NCI-H82 treated with DMSO at 0.1 percent for 48 hours (cell line): Measurements from ENCODE around the gene FRMPD2.
"Not testable (repeated sequence)": the region's sequence is repeated elsewhere in the genome, so short reads cannot be mapped to it uniquely, and the experiment has no call there.

Experiments used
- DNase-seq: peaks from one replicate; lab custom pipeline; 2025; ENCODE audit not compliant: unreplicated experiment; lab: John Stamatoyannopoulos, UW

FRMPD2 gene

DNA sequence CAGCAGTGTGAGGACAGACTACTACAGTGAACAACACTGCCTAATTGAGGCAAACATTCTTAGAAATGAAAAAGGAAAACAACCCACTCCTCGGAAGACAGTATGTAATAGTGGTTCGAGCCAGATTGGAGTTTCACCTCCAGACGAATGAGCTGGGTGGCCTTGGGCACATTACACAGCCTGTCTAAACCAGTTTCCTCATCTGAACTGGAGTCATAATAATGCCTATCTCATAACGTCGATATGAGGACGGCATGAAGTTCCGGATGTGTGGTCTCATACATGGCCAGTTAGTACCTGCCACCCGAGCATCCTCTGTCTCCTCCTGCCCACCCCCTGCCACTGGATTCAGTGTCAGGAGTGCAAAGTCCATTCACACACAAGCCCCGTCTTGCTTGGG, 15.8 kb upstream of the FRMPD2 start:
- DNase-seq = no peak

DNA sequence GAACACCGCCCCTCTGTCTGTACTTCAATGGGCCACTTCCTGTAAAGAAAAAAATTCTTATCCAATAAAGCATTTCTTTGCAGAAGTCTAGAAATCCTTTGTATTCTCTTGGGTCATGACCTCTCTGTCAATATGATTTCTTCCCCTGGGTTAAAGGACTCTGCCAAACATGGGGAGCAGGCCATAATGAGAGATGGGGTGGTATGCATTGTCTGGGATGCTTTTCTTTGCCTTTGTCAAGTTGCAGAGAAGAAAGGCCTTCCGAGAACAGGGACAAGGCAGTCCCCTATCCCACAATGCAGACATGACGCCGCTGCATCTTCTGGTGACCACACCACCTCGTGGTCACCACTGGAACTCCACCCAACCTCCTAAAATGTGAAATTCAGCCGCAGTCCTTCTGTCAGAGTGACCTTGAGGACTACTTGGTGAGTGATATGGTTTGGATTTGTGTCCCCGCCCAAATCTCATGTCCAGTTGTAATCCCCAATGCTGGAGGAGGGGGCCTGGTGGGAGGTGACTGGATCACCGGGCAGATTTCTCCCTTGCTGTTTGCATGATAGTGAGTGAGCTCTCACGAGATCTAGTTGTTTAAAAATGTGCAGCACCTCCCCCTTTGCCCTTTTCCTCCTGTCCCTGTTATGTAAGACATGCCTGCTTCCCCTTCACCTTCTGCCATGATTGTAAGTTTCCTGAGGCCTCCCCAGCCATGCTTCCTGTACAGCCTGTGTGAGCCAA, 15.2 kb upstream of the FRMPD2 start:
- peak; percentile 41 for DNase-seq

DNA sequence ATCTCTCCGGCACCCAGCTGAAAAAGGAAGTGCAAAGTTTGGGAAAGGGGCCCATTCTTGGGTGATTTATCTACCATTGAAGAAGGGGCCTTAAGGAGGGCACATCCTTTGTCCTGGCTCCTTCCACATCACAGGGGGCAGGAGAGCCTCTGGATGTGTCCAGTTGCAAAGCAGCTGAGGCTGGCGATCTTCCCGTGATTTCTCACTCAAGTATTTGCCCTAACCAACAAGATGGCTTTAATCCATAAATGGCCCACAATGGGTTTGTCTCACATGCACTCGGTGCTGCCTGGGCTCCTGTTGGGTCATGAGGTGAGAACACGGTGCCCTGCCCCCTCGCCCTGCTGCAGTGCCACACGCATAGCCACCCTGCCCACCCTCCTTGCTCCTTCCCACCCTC, 14.2 kb upstream of the FRMPD2 start:
- no peak for DNase-seq

DNA sequence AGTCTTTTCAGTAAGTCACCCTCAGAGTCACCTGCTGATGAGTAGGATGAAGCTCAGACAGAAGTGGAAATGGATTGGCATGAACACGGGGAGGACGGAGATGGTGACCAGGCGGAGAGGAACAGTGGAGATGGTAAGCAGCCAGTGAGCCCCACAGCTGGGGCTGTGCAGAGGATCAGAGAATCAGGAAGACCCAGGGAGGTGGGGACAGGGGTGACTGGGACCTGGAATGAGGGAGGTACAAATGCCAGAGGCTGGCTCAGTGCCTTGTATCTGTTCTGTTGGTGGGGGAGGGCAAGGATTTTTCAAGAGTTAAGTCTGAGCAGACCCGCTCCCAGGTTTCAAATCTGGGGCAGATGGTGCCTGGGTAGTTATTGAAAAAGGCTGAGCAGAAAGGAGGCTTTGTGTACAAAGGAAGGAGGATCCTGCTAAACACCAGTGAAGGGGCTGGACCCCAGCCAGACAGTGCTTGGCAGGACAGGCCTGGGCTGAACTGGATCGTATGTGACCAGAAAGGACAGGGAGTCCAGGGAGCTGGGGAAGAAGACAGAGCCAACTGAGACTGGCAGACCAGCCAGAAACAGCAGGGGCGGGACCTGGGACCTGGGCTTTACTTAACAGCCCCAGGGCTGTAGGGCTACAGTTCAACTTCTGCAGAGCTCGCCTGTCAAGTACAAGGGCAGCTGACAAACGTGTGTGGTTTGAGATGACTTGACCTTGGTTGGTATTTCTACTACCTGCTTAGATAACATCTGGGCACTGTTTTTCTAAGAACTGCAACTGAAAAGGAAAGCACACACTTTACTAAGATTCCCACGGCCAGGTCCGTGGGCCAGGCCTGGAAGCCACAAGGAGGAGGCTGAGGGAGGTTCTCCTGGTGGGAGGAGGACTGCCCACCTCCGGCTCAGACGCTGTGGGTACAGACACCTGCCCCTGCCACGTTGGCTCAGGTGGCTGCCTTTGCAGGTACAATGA, 13.2 kb upstream of the FRMPD2 start:
- DNase-seq = peak; percentile 62

DNA sequence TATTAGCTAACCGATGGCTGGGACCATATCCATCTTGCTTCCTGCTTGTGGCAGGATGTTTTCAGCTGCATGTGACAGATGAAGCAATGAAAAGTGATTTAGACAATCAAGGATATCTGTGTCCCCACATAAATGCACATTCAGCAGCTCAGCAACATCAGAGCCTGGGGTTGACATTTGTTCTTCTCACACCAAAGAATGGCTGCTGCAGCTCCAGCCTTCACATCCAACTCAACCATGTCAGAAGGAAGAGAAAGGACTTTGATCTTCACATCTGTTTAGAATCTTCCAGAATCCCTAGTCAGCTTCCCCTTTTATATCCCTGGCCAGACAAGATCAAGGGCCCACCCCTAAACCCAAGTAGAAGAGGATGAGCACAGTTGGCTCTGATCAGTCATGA, 11.9 kb upstream of the FRMPD2 start:
- no peak for DNase-seq

DNA sequence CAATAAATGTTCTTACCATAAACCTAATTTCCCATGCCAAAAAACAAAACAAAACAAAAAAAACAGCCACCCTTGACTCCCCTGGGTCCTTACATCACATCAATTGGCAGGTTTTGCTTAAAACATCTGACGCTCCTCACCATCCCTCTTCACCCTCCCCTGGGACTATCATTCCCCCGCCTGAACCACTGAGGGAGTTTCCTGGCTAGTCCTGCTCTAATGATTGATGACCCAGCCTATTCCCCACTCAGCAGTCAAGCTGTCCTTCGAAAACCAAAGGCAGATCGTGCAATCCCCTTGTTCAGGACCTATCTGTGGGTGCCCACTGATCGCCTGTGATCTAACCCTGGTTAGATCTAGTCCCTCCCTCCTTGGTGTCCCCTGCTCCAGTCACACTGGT, 11.2 kb upstream of the FRMPD2 start:
- no peak for DNase-seq

DNA sequence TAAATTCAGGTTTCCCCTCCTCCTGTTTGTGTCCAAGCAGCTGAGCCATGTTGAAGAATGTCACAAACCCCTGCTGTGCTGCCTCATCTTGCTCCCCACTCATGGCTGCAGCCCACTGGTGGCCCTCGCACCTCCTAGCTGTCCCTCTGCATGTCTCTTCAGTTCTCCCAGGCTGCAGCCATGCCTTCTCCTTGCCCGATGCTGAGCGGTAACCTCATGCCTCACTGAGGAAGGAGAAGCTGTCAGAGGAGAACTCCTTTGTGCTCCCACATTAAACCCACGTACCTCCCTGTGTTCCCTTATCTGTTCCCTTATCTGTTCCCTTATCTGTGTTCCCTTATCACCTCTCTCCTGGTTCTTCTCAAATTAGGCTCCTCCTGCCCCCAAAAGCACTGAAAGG, 10.3 kb upstream of the FRMPD2 start:
- DNase-seq = no peak

DNA sequence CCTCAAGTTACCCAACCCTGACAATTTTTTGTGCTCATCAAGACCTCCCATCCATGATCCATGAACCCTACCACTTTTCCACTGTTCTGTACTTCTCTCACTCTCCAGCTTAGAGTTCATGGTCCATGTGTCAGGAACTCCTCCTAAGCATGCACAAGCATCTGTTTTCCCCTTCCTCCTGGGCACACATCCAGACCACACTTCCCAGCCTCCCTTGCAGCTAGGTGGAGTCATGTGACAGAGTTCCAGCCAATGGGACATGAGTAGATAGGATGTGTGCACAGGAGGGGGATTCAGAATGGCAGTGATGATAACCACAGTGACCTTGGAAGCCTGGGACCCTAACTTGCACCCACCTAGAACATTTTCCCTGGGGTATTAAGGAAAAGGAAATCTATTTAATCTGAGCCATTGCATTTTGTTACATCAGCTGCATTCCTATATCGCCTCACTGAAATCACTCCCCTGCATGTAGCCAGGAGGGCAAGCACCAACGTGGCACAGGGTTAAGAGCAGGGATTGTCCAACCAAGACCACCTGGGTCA, 9.6 kb upstream of the FRMPD2 start:
- DNase-seq = no peak

DNA sequence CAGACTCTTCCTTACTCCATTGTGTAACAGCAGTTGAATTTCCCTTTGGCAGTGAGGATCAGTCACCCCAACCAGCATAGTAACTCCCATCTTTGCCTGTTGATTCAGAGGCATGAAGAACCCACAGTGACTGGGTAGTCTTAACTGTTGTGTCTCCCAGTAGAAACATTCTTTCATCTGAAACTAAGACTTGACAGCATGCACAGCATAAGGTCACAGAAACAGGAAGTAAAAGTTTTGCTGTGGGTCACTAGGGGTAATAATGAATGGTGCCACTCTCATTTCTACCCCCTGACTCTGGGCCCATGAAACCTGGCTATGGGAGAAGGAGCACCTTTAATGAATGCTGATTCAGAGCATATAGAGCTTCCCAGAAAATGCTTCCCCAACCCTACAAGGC, 8.3 kb upstream of the FRMPD2 start:
- no peak for DNase-seq

DNA sequence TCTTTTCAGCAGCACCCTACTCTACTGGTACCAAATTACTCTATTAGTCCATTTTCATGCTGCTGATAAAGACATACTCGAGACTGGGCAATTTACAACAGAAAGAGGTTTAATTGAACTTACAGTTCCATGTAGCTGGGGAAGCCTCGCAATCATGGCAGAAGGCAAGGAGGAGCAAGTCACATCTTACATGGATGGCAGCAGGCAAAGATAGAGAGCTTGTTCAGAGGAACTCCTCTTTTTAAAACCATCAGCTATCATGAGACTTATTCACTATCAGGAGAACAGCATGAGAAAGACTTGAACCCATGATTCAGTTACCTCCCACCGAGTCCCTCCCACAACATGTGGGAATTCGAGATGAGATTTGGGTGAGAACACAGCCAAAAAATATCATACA, 7.2 kb upstream of the FRMPD2 start:
- DNase-seq = not testable (repeated sequence)

DNA sequence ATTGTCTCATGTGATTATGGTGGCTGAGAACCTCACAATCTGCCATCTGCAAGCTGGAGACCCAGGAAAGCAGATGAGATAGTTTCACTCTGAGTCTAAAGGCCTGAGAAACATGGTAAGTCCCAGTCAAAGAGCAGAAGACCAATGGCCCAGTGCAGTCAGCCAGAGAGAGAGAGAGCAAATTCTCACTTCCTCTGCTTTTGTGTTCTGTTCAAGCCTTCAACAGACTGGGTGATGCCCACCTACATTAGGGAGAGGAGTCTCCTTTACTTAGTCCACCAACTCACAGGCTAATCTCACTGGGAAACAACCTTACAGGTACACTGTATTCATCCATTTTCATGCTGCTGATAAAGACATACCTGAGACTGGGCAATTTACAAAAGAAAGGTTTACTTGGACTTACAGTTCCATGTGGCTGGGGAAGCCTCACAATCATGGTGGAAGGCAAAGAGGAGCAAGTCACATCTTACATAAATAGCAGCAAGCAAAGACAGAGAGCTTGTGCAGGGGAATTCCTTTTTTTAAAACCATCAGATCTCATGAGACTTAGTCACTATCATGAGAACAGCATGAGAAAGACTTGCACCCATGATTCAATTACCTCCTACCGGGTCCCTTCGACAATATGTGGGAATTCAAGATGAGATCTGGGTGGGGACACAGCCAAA, 4.7 kb upstream of the FRMPD2 start:
- no peak for DNase-seq

DNA sequence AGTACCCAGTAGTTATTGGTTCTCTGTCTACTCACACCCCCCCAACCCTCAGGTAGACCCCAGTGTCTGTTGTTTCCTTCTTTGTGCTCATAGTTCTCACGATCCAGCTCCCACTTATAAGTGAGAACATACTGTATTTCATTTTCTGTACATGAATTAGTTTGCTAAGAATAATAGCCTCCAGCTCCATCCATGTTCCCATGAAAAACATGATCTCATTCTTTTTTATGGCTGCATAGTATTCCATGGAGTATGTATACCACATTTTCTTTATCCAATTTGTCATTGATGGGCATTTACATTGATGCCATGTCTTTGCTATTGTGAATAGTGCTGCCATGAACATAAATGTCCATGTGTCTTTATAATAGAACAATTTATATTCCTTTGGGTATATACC, 2.6 kb upstream of the FRMPD2 start:
- no peak for DNase-seq

DNA sequence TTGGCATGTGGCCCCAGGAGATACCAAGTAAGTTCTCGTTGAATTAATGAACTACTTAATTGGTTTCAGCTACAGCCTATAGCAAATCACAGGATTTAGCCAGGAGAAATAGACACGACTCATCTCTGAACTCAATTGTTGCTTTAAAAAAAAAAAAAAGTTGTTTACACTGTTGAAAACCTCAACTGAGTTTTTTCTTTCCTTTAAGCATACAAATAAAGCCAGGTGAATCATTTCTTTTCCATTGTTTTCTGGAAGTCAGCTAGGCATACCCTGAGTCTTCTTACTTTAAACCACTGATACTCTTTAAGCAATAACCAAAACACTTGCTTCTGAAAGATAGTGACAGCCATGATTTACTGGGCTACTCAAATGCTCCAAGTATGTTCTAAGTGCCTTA, 755 bp downstream of the FRMPD2 start:
- DNase-seq = no peak

DNA sequence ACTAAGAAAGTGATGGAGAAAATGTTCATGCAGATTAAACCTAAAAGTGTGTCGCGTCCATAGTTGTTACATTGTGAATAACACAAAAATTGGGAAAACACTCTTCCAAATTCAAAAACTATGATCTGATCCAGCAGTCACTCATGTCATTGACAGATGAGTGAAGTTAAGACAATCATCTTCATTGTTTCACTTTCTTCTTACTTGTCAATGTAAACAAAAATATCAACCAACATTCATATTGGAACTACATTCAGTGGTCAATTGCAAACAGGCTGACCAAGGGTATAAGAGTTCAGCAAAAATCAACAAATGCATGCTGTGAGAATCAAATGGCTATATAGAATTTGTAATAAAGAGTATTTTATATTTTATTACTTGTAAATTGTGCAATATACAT, 1.8 kb downstream of the FRMPD2 start:
- DNase-seq = no peak

DNA sequence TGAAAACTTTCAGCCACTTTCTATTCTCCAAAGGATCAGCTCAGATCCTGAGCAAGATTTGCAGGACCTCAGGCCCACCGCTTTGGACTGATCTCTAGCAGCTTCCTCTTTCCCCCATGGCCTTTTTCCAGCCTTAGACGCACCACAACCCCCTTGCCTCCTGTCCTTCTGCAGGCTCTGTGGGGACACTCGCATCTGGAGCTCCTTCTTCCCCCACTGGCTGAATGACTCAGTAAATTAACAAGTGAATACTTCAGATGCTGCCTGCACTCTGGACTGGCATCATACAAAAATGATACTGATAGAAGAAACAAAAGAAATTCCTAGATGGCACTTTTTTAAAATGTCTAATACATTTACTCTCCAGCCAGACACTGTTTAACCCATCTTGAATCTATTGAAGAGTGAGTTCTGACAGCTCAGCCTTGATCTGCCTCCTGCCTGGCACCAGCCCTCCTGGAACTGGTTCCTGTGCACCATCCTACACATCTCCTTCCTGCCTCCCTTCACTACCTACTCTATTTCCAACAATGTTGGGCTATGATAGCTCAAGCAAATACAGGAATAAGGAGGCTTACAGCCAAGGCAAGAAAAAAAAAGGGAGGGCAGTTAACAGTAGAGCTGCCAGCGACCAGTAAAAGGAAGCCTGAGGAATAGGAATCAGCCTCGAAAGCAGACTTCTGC, 3.3 kb downstream of the FRMPD2 start:
- no peak for DNase-seq

DNA sequence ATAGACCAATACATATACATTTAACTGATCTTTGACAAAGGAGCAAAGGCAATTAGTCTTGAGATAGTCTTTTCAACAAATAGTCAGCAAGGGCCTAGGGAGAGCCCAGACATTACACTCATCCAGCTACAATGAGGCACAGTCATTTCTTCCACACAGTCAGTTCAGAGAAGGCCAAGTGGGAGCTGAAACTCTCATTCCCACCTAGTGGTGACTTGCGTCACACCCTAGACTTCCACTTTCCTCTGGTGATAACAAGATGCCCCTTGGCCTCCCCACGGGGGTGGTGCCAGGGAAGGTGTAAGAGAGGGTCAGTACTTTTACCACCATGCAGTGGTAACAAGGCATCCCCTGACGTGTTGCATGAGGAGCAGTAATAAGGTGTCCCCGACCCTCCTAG, 8.0 kb downstream of the FRMPD2 start:
- DNase-seq = no peak

DNA sequence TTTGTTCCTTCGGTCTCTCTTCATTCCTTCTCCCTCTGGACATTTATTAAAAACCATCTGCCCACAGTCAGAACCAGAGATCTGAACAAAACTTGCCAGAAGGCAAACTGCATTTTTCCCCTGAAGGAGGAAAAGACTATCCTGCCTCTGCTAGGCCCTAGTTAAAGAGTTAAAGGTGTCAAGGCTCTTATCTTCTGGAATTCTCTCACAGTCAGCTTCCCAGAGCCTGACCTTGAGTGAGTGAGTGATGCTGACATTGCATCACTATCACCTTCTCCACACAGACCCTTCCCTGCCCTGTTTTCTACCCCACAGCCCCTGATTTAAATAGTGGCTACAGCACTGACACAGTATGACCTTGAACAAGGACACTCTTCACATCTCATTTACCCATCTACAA, 16.4 kb downstream of the FRMPD2 start:
- DNase-seq = no peak

DNA sequence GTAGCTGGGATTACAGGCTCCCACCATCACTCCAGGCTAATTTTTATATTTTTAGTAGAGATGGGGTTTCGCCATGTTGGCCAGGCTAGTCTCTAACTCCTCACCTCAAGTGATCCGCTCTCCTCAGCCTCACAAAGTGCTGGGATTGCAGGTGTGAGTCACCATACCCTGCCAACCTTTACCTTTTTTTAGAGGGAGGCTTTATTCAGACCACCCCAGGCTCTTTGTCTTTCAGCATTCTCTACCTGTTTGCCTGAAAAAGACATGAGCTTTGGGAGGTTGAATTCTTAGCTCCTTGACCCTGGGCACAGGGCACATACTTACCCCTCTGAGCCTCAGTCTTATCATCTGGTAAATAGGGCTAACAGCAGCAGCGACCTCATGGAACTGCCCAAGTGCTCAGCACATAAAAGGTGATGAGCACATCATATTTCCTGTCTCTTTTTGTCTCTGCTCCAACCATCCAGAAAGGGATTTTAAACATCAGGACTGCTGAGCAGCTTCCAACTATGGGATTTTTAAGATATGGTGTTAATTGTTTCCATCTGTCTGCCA, 17.0 kb downstream of the FRMPD2 start:
- DNase-seq = no peak

DNA sequence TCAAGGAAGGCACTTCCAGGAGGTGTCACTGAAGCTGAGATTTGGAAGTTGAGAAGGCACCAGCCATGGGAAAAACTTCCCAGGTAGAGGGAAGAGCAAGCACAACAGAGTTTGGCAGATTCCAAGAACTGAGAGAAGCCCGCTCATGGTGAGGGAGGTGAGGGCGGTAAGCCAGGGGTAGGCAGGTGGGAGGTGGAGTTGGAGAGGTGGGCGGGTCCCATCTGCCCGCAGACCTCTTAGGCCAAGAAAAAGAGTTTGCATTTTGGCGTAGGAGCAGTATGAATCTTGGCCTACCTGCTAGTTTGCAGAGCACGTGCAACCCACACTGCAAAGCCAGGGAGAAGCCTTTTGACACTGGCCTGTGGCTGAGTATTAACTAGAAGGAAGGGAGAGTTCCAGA, 18.8 kb downstream of the FRMPD2 start:
- no peak for DNase-seq

DNA sequence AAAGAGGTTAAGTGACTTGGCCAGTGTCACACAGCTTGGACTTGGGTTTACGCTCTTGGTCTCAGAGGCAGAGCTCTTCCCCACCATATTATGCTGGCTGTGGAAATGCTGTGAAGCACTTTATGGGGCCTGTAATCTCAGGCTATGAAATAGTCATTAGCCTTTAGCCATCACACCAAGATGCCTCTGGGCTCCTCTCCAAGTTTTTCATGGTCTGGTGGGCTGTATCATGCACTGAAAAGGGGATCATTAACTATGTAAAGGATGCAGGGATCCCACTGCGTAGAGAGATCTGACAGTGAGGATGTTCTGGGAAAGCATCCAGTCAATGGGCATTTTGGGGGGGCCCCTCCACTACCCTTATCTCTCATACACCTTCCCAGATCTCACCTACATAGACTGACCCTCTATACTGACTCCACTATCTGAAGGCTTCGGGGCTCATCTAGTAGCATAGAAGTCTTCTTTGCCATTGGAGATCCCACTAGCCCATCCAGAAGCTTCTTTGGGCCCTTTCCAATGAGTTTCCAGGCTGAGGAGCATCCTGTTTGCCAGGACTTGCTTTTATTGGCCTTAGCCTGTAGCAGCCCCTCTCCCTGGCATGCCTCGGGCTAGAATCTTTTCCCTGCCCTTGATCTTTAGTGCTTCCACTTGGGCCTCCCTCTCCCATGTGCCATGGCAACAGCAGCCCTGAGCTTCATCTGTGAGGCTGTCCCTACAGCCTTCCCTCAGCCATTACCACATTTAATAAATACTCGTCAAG, 19.6 kb downstream of the FRMPD2 start:
- DNase-seq = no peak
